Sigmoid colon (tissue), 7 donors: ENCODE measurements around the gene TNFRSF19. TPM values are rescaled to one million over a fixed set of nuclear protein-coding genes. Genes with fewer than 3 reads are reported as not detected.

Experiments
- DNase-seq: peaks from one replicate; pipeline ENCODE4 v3.0.0-alpha.2; 2019
- H3K27ac ChIP-seq, 4 donors: fragments of 200-600 bp; sonication (generic); one replicate each; pipeline ENCODE4 v1.5.1; 2016 to 2019; ENCODE audit warnings: mild to moderate bottlenecking in 1 of 4
- H3K27me3 ChIP-seq, 3 donors: fragments of 200-600 bp; sonication (generic); one replicate each; pipeline ENCODE4 v1.5.1; 2019; ENCODE audit warnings: mild to moderate bottlenecking in 1 of 3
- H3K36me3 ChIP-seq, 4 donors: fragments of 200-600 bp; sonication (generic); one replicate each; pipeline ENCODE4 v1.5.1; 2016 to 2019
- H3K4me1 ChIP-seq, 4 donors: fragments of 200-600 bp; sonication (generic); one replicate each; pipeline ENCODE4 v1.5.1; 2017 to 2019
- H3K4me3 ChIP-seq, 4 donors: fragments of 200-600 bp; sonication (generic); one replicate each; pipeline ENCODE4 v1.5.1; 2017 to 2019; ENCODE audit warnings: mild to moderate bottlenecking in 2 of 4, moderate library complexity in 1 of 4
- H3K9me3 ChIP-seq, 4 donors: fragments of 200-600 bp in 3 of 4; sonication (generic) in 3 of 4; one replicate each; pipeline versions ENCODE4 v1.5.1 to v1.6.1; 2013 to 2019
- CTCF ChIP-seq, 4 experiments: fragments of 450-650 bp in 3 of 4; fragments of 200-600 bp in 1 of 4; IDR thresholded peaks; one replicate each; pipeline ENCODE4 v1.5.1; 2016 to 2019; ENCODE audit warnings: antibody characterized with exemption in 4 of 4, mild to moderate bottlenecking in 3 of 4, moderate library complexity in 2 of 4
- EP300 ChIP-seq, 4 donors: sonication (generic); formaldehyde crosslinking; IDR thresholded peaks; one replicate each; pipeline ENCODE4 v1.6.1; 2017; ENCODE audit warnings: antibody characterized with exemption in 4 of 4
- POLR2A ChIP-seq, 2 donors: fragments of 450-650 bp; IDR thresholded peaks; one replicate each; pipeline ENCODE4 v1.6.1; 2016; ENCODE audit warnings: antibody characterized with exemption in 2 of 2, mild to moderate bottlenecking in 2 of 2, moderate library complexity in 2 of 2
- POLR2AphosphoS5 ChIP-seq, 4 donors: sonication (generic); formaldehyde crosslinking; IDR thresholded peaks; one replicate each; pipeline ENCODE4 v1.6.1; 2017; ENCODE audit warnings: antibody characterized with exemption in 4 of 4
- WGBS, 2 donors: extraction: QIAGEN DNeasy Blood & Tissue Kit; methylation state at CpG; one replicate each; pipeline ENCODE4 v1.1.7; 2013; 5-methylcytosine and 5-hydroxymethylcytosine counted together
- intact Hi-C: fragments of 100-400 bp; cut with DNase I; formaldehyde crosslinking; loops from one replicate; pipeline ENCODE4 v1.15.1; 2023
- polyA plus RNA-seq, 3 donors: library from polyadenylated mRNA; stranded (reverse); fragments of 200-250 nt; gene quantifications; one replicate each; pipeline ENCODE4 v1.2.3, GENCODE V29; 2013
- total RNA-seq, 4 donors: library from RNA; depleted of rRNA; stranded (reverse); fragments of >200 nt; gene quantifications; one replicate each; pipeline ENCODE4 v1.1.0, GENCODE V29; 2016
- donor health status: healthy with polysubstance abuse.
- donor health status: Bipolar disorder and iron deficiency.
- donor health status: healthy.

Gene TNFRSF19
- total and polyA plus RNA-seq, 7 donors: 0.60 to 4.2 (median 2.2) TPM; not detected in 1

- TF ChIP-seq EP300 (IDR thresholded peaks at IDR 0.05) (no peak), CTCF (IDR thresholded peaks at IDR 0.05) (no peak)
- H3K36me3 ChIP-seq: no peaks in the 10 kb centered on the region
- intact Hi-C loops: no loop called here
- H3K4me3 ChIP-seq: no peak overlapping the region
- no peak overlapping the region for H3K27ac ChIP-seq
- H3K27me3 ChIP-seq: peaks cover 0 to 8% (median 0%) of the 10 kb centered on the region in 3 donors
- H3K4me1 ChIP-seq: peaks cover 0 to 14% (median 11%) of the 10 kb centered on the region in 4 donors
- no peak for DNase-seq
- no peaks in the 10 kb centered on the region for H3K9me3 ChIP-seq
Measured at GRCh38 chr13:23583491-23583890, 13.3 kb downstream of the TNFRSF19 start.

GRCh38 chr13:23584275-23584674, 14.1 kb downstream of the TNFRSF19 start:
- H3K36me3 ChIP-seq: no peaks in the 10 kb centered on the region
- H3K9me3 ChIP-seq: no peaks in the 10 kb centered on the region
- no peak for TF ChIP-seq POLR2A (IDR thresholded peaks at IDR 0.05)
- no peak for TF ChIP-seq POLR2AphosphoS5 (IDR thresholded peaks at IDR 0.05)
- TF ChIP-seq CTCF (IDR thresholded peaks at IDR 0.05): no peak
- TF ChIP-seq EP300 (IDR thresholded peaks at IDR 0.05): no peak
- peaks cover 0 to 9% (median 7%) of the 10 kb centered on the region in 4 donors for H3K4me1 ChIP-seq
- intact Hi-C loops: no loop called here
- H3K27ac ChIP-seq: no peak overlapping the region
- no peak for DNase-seq
- peaks cover 0 to 6% (median 0%) of the 10 kb centered on the region in 3 donors for H3K27me3 ChIP-seq
- WGBS, 2 donors: 39 to 62% methylated on average over 2 of the region's 2 CpGs
- H3K4me3 ChIP-seq: no peak overlapping the region

- H3K27me3 ChIP-seq: no peaks in the 10 kb centered on the region
- WGBS, 2 donors: 90 to 94% methylated on average over 6 of the region's 6 CpGs
- TF ChIP-seq EP300 (IDR thresholded peaks at IDR 0.05) (no peak), POLR2A (IDR thresholded peaks at IDR 0.05) (no peak), CTCF (IDR thresholded peaks at IDR 0.05) (no peak), POLR2AphosphoS5 (IDR thresholded peaks at IDR 0.05) (no peak)
Measured at GRCh38 chr13:23586336-23586735, 16.1 kb downstream of the TNFRSF19 start.

GRCh38 chr13:23588666-23589065, 18.5 kb downstream of the TNFRSF19 start:
- Histone ChIP-seq H3K4me3 (no peak overlapping the region), H3K36me3 (no peaks in the 10 kb centered on the region), H3K9me3 (no peaks in the 10 kb centered on the region), H3K27me3 (no peaks in the 10 kb centered on the region), H3K4me1 (no peaks in the 10 kb centered on the region), H3K27ac (no peak overlapping the region)
- intact Hi-C loops: no loop called here
- no peak for DNase-seq
- TF ChIP-seq CTCF (IDR thresholded peaks at IDR 0.05) (no peak), POLR2AphosphoS5 (IDR thresholded peaks at IDR 0.05) (no peak), POLR2A (IDR thresholded peaks at IDR 0.05) (no peak), EP300 (IDR thresholded peaks at IDR 0.05) (no peak)
- WGBS, 2 donors: 79 to 87% methylated on average over 7 of the region's 7 CpGs

More at GRCh38 chr13:23586336-23586735, 16.1 kb downstream of the TNFRSF19 start:
- H3K36me3 ChIP-seq: no peaks in the 10 kb centered on the region
- H3K9me3 ChIP-seq: no peaks in the 10 kb centered on the region
- no peak overlapping the region for H3K27ac ChIP-seq
- H3K4me1 ChIP-seq: no peaks in the 10 kb centered on the region
- no peak overlapping the region for H3K4me3 ChIP-seq
- DNase-seq: no peak
- intact Hi-C loops: no loop called here

GRCh38 chr13:23592596-23592995, 22.4 kb downstream of the TNFRSF19 start:
- WGBS, 2 donors: 77 to 89% methylated on average over 5 of the region's 5 CpGs
- intact Hi-C loops: no loop called here
- peaks cover 0 to 7% (median 0%) of the 10 kb centered on the region in 3 donors for H3K27me3 ChIP-seq
- no peaks in the 10 kb centered on the region for H3K36me3 ChIP-seq
- H3K9me3 ChIP-seq: no peaks in the 10 kb centered on the region
- H3K27ac ChIP-seq: no peak overlapping the region
- H3K4me1 ChIP-seq: no peaks in the 10 kb centered on the region
- no peak for TF ChIP-seq POLR2A (IDR thresholded peaks at IDR 0.05)
- TF ChIP-seq POLR2AphosphoS5 (IDR thresholded peaks at IDR 0.05): no peak
- H3K4me3 ChIP-seq: no peak overlapping the region
- no peak for DNase-seq
